ENCODE data around the gene KRT6C.

Gene KRT6C

DNA sequence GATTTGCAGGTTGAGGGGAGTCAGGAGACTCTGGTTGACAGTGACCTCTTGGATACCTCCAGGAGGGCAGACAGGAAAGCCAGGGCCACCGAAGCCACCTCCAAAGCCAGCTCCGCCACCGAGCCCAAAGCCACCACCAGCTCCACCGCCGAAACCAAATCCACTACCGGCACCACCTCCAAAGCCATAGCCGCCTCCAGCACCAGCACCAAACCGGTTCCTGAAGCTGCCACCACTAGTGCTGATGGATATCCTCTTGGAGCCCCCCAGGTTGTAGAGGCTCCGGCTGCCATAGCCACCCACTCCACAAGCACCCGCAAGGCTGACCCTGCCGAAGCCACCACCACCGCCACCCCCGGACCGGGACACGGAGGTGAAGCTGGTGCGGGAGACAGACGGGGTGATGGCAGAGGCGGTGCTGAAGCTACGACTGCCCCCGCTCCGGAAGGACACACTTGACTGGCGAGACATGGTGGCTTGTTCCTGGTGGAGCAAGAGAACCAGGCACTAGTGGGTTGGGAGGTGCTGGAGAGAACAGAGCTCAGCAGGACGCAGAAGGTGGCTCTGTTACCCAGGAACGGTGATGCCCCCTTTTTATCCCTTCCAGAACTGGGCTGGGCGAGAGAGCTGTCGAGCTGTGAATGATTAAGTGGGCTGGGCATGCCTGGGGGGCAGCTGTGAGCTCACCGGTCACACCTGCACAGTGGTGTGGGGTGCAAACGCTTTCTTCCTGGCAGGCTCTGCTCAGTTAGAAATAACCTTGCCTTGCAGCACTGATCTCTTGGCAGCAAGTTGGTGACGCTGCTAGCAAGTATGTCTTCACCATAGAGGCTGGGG is 46.4 kb upstream of the KRT6C start, which contains the start of gene KRT5:
TSS of gene KRT5 (minus strand) at position 569 of the 837 bp plus-strand sequence. CDS start at position 471, 98 bp downstream.
- TF ChIP-seq EGR1 (IDR thresholded peaks at IDR 0.05) (0 out of 2 replicates have a peak, but pooled peaks have one; percentile 5), TCF12 (IDR thresholded peaks at IDR 0.05; ENCODE audit: low read depth) (peak; percentile 32; the same call in 1 of the 2 replicates), FOXM1 (IDR thresholded peaks at IDR 0.05; ENCODE audit: borderline replicate concordance, low read depth) (no peak), YY1 (IDR thresholded peaks at IDR 0.05; ENCODE audit: low read depth) (0 out of 2 replicates have a peak, but pooled peaks have one; percentile 5), ZBTB7A (IDR thresholded peaks at IDR 0.05; ENCODE audit: low read depth) (0 out of 2 replicates have a peak, but pooled peaks have one; percentile 17)

DNA sequence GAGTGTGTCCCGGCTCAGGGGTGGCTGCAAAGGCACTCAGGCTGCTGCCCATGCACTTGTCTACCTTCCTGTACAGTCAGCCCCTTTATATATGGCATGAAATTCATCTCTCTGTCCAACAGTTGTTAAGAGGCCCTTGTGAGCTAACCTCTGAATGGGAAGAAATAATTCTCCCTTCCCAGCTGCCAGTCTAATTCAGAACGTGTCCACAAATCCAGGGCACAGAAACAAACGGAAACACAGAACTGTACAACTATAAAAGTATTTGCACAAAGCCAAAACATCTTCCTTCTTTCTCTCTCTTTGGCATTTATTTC is 45.7 kb upstream of the KRT6C start:
- TF ChIP-seq TAF1 (IDR thresholded peaks at IDR 0.05; ENCODE audit: low read depth) (no peak), TEAD4 (IDR thresholded peaks at IDR 0.05) (no peak), CREB1 (IDR thresholded peaks at IDR 0.05; ENCODE audit: low read depth) (no peak), TCF12 (IDR thresholded peaks at IDR 0.05; ENCODE audit: low read depth) (no peak), MAX (IDR thresholded peaks at IDR 0.05) (no peak), FOXM1 (IDR thresholded peaks at IDR 0.05; ENCODE audit: borderline replicate concordance, low read depth) (no peak)
- TF ChIP-seq, protein P1, sequence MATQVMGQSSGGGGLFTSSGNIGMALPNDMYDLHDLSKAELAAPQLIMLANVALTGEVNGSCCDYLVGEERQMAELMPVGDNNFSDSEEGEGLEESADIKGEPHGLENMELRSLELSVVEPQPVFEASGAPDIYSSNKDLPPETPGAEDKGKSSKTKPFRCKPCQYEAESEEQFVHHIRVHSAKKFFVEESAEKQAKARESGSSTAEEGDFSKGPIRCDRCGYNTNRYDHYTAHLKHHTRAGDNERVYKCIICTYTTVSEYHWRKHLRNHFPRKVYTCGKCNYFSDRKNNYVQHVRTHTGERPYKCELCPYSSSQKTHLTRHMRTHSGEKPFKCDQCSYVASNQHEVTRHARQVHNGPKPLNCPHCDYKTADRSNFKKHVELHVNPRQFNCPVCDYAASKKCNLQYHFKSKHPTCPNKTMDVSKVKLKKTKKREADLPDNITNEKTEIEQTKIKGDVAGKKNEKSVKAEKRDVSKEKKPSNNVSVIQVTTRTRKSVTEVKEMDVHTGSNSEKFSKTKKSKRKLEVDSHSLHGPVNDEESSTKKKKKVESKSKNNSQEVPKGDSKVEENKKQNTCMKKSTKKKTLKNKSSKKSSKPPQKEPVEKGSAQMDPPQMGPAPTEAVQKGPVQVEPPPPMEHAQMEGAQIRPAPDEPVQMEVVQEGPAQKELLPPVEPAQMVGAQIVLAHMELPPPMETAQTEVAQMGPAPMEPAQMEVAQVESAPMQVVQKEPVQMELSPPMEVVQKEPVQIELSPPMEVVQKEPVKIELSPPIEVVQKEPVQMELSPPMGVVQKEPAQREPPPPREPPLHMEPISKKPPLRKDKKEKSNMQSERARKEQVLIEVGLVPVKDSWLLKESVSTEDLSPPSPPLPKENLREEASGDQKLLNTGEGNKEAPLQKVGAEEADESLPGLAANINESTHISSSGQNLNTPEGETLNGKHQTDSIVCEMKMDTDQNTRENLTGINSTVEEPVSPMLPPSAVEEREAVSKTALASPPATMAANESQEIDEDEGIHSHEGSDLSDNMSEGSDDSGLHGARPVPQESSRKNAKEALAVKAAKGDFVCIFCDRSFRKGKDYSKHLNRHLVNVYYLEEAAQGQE (IDR thresholded peaks at IDR 0.05; ENCODE audit: low read depth) = no peak

GRCh38 chr12:52518574-52519386 is 45.2 kb upstream of the KRT6C start:
- TF ChIP-seq TAF1 (IDR thresholded peaks at IDR 0.05; ENCODE audit: low read depth) = no peak
- TF ChIP-seq MAX (IDR thresholded peaks at IDR 0.05) = no peak
- TF ChIP-seq, protein P1 (IDR thresholded peaks at IDR 0.05; ENCODE audit: low read depth) = no peak
- no peak for TF ChIP-seq ZBTB7A (IDR thresholded peaks at IDR 0.05; ENCODE audit: low read depth)
- no peak for TF ChIP-seq EP300 (IDR thresholded peaks at IDR 0.05; ENCODE audit: borderline replicate concordance)
- no peak for TF ChIP-seq TCF12 (IDR thresholded peaks at IDR 0.05; ENCODE audit: low read depth)

DNA sequence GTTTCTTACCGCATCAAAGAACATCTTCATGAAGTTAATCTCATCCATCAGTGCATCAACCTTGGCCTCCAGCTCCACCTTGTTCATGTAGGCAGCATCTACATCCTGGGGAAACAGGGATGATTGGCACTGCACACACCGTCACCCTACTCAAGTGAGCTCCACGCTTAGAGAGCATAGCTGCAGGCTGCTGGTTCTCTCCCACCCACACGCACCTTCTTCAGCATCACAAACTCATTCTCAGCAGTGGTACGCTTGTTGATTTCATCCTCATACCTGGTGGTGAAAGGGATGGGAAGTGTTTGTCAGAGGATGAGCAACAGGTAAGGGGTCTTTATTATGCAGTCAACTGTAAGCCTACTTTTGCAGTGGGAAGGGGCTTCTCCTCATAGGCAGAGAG is 44.3 kb upstream of the KRT6C start:
- TF ChIP-seq MAX (IDR thresholded peaks at IDR 0.05) (no peak), EGR1 (IDR thresholded peaks at IDR 0.05) (no peak), RAD21 (IDR thresholded peaks at IDR 0.05; ENCODE audit: low read depth) (no peak), YY1 (IDR thresholded peaks at IDR 0.05; ENCODE audit: low read depth) (no peak), ZBTB7A (IDR thresholded peaks at IDR 0.05; ENCODE audit: low read depth) (no peak), TAF1 (IDR thresholded peaks at IDR 0.05; ENCODE audit: low read depth) (no peak), EP300 (IDR thresholded peaks at IDR 0.05; ENCODE audit: borderline replicate concordance) (no peak), CREB1 (IDR thresholded peaks at IDR 0.05; ENCODE audit: low read depth) (no peak), FOXM1 (IDR thresholded peaks at IDR 0.05; ENCODE audit: borderline replicate concordance, low read depth) (no peak), CEBPB (IDR thresholded peaks at IDR 0.05) (no peak), TCF12 (IDR thresholded peaks at IDR 0.05; ENCODE audit: low read depth) (no peak), NFIC (IDR thresholded peaks at IDR 0.05) (no peak), TEAD4 (IDR thresholded peaks at IDR 0.05) (no peak)
- TF ChIP-seq, protein P1 (IDR thresholded peaks at IDR 0.05; ENCODE audit: low read depth) = no peak
- TF ChIP-seq, protein P2, sequence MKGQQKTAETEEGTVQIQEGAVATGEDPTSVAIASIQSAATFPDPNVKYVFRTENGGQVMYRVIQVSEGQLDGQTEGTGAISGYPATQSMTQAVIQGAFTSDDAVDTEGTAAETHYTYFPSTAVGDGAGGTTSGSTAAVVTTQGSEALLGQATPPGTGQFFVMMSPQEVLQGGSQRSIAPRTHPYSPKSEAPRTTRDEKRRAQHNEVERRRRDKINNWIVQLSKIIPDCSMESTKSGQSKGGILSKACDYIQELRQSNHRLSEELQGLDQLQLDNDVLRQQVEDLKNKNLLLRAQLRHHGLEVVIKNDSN (IDR thresholded peaks at IDR 0.05) = no peak
